ENCODE results near the gene GSDME. TPM values are rescaled to one million over a fixed set of nuclear protein-coding genes. Genes with fewer than 3 reads are reported as not detected.
"Not testable (repeated sequence)": the region's sequence is repeated elsewhere in the genome, so short reads cannot be mapped to it uniquely, and the experiment has no call there.

Gene GSDME
- total RNA-seq, 1 donor from 2014 or later, result 9.6 TPM

- Mint-ChIP-seq H3K27ac (no peak overlapping the region), H3K4me1 (ENCODE audit: low read depth) (peaks cover 2% of the 10 kb centered on the region), H3K4me3 (ENCODE audit: low read depth) (no peak overlapping the region), H3K27me3 (ENCODE audit: low read depth) (peaks cover 10% of the 10 kb centered on the region), H3K36me3 (ENCODE audit: low read depth) (peaks cover 4% of the 10 kb centered on the region), H3K9me3 (no peaks in the 10 kb centered on the region)
- DNase-seq (ENCODE audit: low spot score), result no peak
- intact Hi-C loops (cut with micrococcal nuclease), result no loop called here
These were observed 8.7 kb downstream of the GSDME start for GRCh38 chr7:24748521-24748920.

GRCh38 chr7:24745355-24745754 lies 11.9 kb downstream of the GSDME start:
- no peaks in the 10 kb centered on the region for H3K9me3 Mint-ChIP-seq
- intact Hi-C loops (cut with micrococcal nuclease), result no loop called here
- H3K27ac Mint-ChIP-seq, result no peak overlapping the region
- peaks cover 2% of the 10 kb centered on the region for H3K4me1 Mint-ChIP-seq (ENCODE audit: low read depth)
- no peak for DNase-seq (ENCODE audit: low spot score)
- H3K4me3 Mint-ChIP-seq (ENCODE audit: low read depth), result no peak overlapping the region
- H3K27me3 Mint-ChIP-seq (ENCODE audit: low read depth), result no peaks in the 10 kb centered on the region
- H3K36me3 Mint-ChIP-seq (ENCODE audit: low read depth), result peaks cover 4% of the 10 kb centered on the region

- H3K36me3 Mint-ChIP-seq (ENCODE audit: low read depth), result peaks cover 5% of the 10 kb centered on the region
- intact Hi-C loops (cut with micrococcal nuclease), result no loop called here
- H3K27me3 Mint-ChIP-seq (ENCODE audit: low read depth), result peaks cover 4% of the 10 kb centered on the region
- peaks cover 7% of the 10 kb centered on the region for H3K9me3 Mint-ChIP-seq
- no peak overlapping the region for H3K27ac Mint-ChIP-seq
- H3K4me3 Mint-ChIP-seq (ENCODE audit: low read depth), result no peak overlapping the region
- DNase-seq (ENCODE audit: low spot score), result no peak
- H3K4me1 Mint-ChIP-seq (ENCODE audit: low read depth), result peaks cover under 1% of the 10 kb centered on the region
These were observed 13.8 kb downstream of the GSDME start for GRCh38 chr7:24743471-24743870.

GRCh38 chr7:24742506-24743162 lies 14.6 kb downstream of the GSDME start:
- intact Hi-C loops (cut with micrococcal nuclease), result no loop called here
- no peak for DNase-seq (ENCODE audit: low spot score)
- H3K27ac Mint-ChIP-seq, result no peak overlapping the region
- no peak overlapping the region for H3K4me3 Mint-ChIP-seq (ENCODE audit: low read depth)
- H3K4me1 Mint-ChIP-seq (ENCODE audit: low read depth), result no peaks in the 10 kb centered on the region
- H3K27me3 Mint-ChIP-seq (ENCODE audit: low read depth), result peaks cover 6% of the 10 kb centered on the region
- peaks cover 15% of the 10 kb centered on the region for H3K9me3 Mint-ChIP-seq
- H3K36me3 Mint-ChIP-seq (ENCODE audit: low read depth), result peaks cover 9% of the 10 kb centered on the region

- H3K4me1 Mint-ChIP-seq (ENCODE audit: low read depth), result no peaks in the 10 kb centered on the region
- no peak for DNase-seq (ENCODE audit: low spot score)
- peaks cover 13% of the 10 kb centered on the region for H3K27me3 Mint-ChIP-seq (ENCODE audit: low read depth)
- peaks cover 21% of the 10 kb centered on the region for H3K9me3 Mint-ChIP-seq
- no peak overlapping the region for H3K4me3 Mint-ChIP-seq (ENCODE audit: low read depth)
- intact Hi-C loops (cut with micrococcal nuclease), result no loop called here
- H3K36me3 Mint-ChIP-seq (ENCODE audit: low read depth), result peaks cover 15% of the 10 kb centered on the region
- no peak overlapping the region for H3K27ac Mint-ChIP-seq
These were observed 15.4 kb downstream of the GSDME start for GRCh38 chr7:24741679-24742505.

GRCh38 chr7:24740871-24741270 lies 16.4 kb downstream of the GSDME start:
- Mint-ChIP-seq H3K27me3 (ENCODE audit: low read depth) (peaks cover 18% of the 10 kb centered on the region), H3K27ac (no peak overlapping the region), H3K9me3 (peaks cover 21% of the 10 kb centered on the region), H3K36me3 (ENCODE audit: low read depth) (peaks cover 15% of the 10 kb centered on the region), H3K4me3 (ENCODE audit: low read depth) (no peak overlapping the region), H3K4me1 (ENCODE audit: low read depth) (no peaks in the 10 kb centered on the region)
- intact Hi-C loops (cut with micrococcal nuclease), result no loop called here
- DNase-seq (ENCODE audit: low spot score), result no peak

- H3K27me3 Mint-ChIP-seq (ENCODE audit: low read depth), result peaks cover 22% of the 10 kb centered on the region
- intact Hi-C loops (cut with micrococcal nuclease), result no loop called here
- H3K4me1 Mint-ChIP-seq (ENCODE audit: low read depth), result no peaks in the 10 kb centered on the region
- H3K36me3 Mint-ChIP-seq (ENCODE audit: low read depth), result peaks cover 15% of the 10 kb centered on the region
- H3K9me3 Mint-ChIP-seq, result peaks cover 21% of the 10 kb centered on the region
- no peak overlapping the region for H3K27ac Mint-ChIP-seq
- H3K4me3 Mint-ChIP-seq (ENCODE audit: low read depth), result no peak overlapping the region
- no peak for DNase-seq (ENCODE audit: low spot score)
These were observed 18.0 kb downstream of the GSDME start for GRCh38 chr7:24739306-24739705.

GRCh38 chr7:24738577-24738976 lies 18.7 kb downstream of the GSDME start:
- Mint-ChIP-seq H3K9me3 (peaks cover 21% of the 10 kb centered on the region), H3K4me3 (ENCODE audit: low read depth) (no peak overlapping the region), H3K27me3 (ENCODE audit: low read depth) (peaks cover 24% of the 10 kb centered on the region), H3K4me1 (ENCODE audit: low read depth) (no peaks in the 10 kb centered on the region), H3K36me3 (ENCODE audit: low read depth) (peaks cover 15% of the 10 kb centered on the region), H3K27ac (no peak overlapping the region)
- intact Hi-C loops (cut with micrococcal nuclease), result no loop called here
- DNase-seq (ENCODE audit: low spot score), result no peak

GRCh38 chr7:24737281-24737680 lies 20.0 kb downstream of the GSDME start:
- DNase-seq (ENCODE audit: low spot score), result no peak
- H3K27me3 Mint-ChIP-seq (ENCODE audit: low read depth), result peaks cover 24% of the 10 kb centered on the region
- peaks cover 15% of the 10 kb centered on the region for H3K36me3 Mint-ChIP-seq (ENCODE audit: low read depth)
- no peak overlapping the region for H3K4me3 Mint-ChIP-seq (ENCODE audit: low read depth)
- intact Hi-C loops (cut with micrococcal nuclease), result no loop called here
- no peak overlapping the region for H3K27ac Mint-ChIP-seq
- H3K9me3 Mint-ChIP-seq, result peaks cover 21% of the 10 kb centered on the region
- peaks cover 1% of the 10 kb centered on the region for H3K4me1 Mint-ChIP-seq (ENCODE audit: low read depth)

- H3K4me3 Mint-ChIP-seq (ENCODE audit: low read depth); intact Hi-C loops (cut with micrococcal nuclease); DNase-seq (ENCODE audit: low spot score); H3K27ac Mint-ChIP-seq; H3K4me1 Mint-ChIP-seq (ENCODE audit: low read depth): not testable (repeated sequence)
- H3K36me3 Mint-ChIP-seq (ENCODE audit: low read depth), result peaks cover 15% of the 10 kb centered on the region
- peaks cover 24% of the 10 kb centered on the region for H3K27me3 Mint-ChIP-seq (ENCODE audit: low read depth)
- peaks cover 21% of the 10 kb centered on the region for H3K9me3 Mint-ChIP-seq
These were observed 21.7 kb downstream of the GSDME start for GRCh38 chr7:24735594-24735993.

GRCh38 chr7:24734306-24734705 lies 23.0 kb downstream of the GSDME start:
- Mint-ChIP-seq H3K27me3 (ENCODE audit: low read depth) (peaks cover 30% of the 10 kb centered on the region), H3K9me3 (peaks cover 21% of the 10 kb centered on the region)

GRCh38 chr7:24733414-24734060 lies 23.7 kb downstream of the GSDME start:
- Mint-ChIP-seq H3K4me3 (ENCODE audit: low read depth) (no peak overlapping the region), H3K9me3 (peaks cover 16% of the 10 kb centered on the region), H3K4me1 (ENCODE audit: low read depth) (peaks cover 18% of the 10 kb centered on the region), H3K36me3 (ENCODE audit: low read depth) (peaks cover 10% of the 10 kb centered on the region), H3K27me3 (ENCODE audit: low read depth) (peaks cover 26% of the 10 kb centered on the region), H3K27ac (no peak overlapping the region)
- DNase-seq (ENCODE audit: low spot score), result no peak
- intact Hi-C loops (cut with micrococcal nuclease), result no loop called here

More at GRCh38 chr7:24734306-24734705, 23.0 kb downstream of the GSDME start:
- Mint-ChIP-seq H3K4me3 (ENCODE audit: low read depth) (no peak overlapping the region), H3K36me3 (ENCODE audit: low read depth) (peaks cover 15% of the 10 kb centered on the region), H3K27ac (no peak overlapping the region), H3K4me1 (ENCODE audit: low read depth) (peaks cover 10% of the 10 kb centered on the region)
- intact Hi-C loops (cut with micrococcal nuclease), result no loop called here
- no peak for DNase-seq (ENCODE audit: low spot score)

Measured in activated T-helper 2 cell treated with anti-CD3 and anti-CD28 coated beads, Interferon-gamma antibody, Interleukin-2, Interleukin-4, amounts not matched to agents 10 μg/mL and 5 μg/mL and 100 μg/mL, durations not matched to agents 14 hours and 24 hours and 36 hours (primary cell).